Body of pancreas (tissue), 4 donors: Measurements from ENCODE around the gene PRCP.

Experiments used
- CTCF ChIP-seq, 7 experiments: fragments of 450-650 bp in 4 of 7; fragments of 200-600 bp in 3 of 7; sonication (generic) in 3 of 7; IDR thresholded peaks; one replicate each; pipeline ENCODE4 v1.5.1; 2016 to 2019; ENCODE audit warnings: antibody characterized with exemption in 7 of 7
- POLR2A ChIP-seq, 3 donors: fragments of 450-650 bp; IDR thresholded peaks; one replicate each; pipeline ENCODE4 v1.6.1; 2016; ENCODE audit warnings: antibody characterized with exemption in 3 of 3, mild to moderate bottlenecking in 2 of 3

DNA sequence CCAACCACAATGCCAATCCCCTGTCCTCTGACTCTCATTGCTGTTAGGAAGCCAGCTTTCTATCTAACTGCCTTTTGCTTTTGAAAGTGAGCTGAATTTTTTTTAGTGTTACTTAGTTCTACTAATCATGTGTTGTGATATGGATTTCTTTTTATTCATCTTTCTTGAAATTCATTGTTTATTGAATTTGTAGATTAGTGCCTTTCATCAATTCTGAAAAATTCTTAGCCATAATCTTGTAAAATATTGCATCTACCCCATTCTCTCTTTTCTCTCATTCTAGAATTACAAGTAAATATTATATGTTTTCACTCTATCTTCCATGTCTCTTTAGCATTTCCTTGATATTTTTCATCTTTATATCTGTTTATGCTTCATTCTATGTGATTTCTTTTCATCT lies 49.1 kb upstream of the PRCP start:
- TF ChIP-seq CTCF (IDR thresholded peaks at IDR 0.05), result no peak
- TF ChIP-seq POLR2A (IDR thresholded peaks at IDR 0.05), result no peak
